GM12864 (cell line): Measurements from ENCODE around the gene ITIH3.

Source experiments
- DNase-seq: peaks from one replicate; pipeline ENCODE4 v3.0.0-alpha.2; 2011; ENCODE audit warnings: low read depth
- H3K4me3 ChIP-seq: 2 replicates; pipeline ENCODE4 v1.5.1; 2011; ENCODE audit warnings: mild to moderate bottlenecking, low read depth, low read length, control low read depth
- CTCF ChIP-seq: IDR thresholded peaks from 2 replicates; pipeline ENCODE4 v1.5.1; 2011; ENCODE audit warnings: low read depth, mild to moderate bottlenecking, moderate library complexity, low read length, control low read depth, inconsistent platforms; ENCODE audit errors: missing control alignments

Gene ITIH3

GRCh38 chr3:52805270-52806039 is 10.9 kb downstream of the ITIH3 start:
- TF ChIP-seq CTCF, result no peak
- no peak for DNase-seq
- no peak overlapping the region for H3K4me3 ChIP-seq

- TF ChIP-seq CTCF, result no peak
These were observed 14.6 kb downstream of the ITIH3 start for GRCh38 chr3:52809149-52809548.

GRCh38 chr3:52809662-52810377 is 15.2 kb downstream of the ITIH3 start:
- DNase-seq, result no peak
- TF ChIP-seq CTCF, result no peak
- H3K4me3 ChIP-seq, result no peak overlapping the region

More at GRCh38 chr3:52809149-52809548, 14.6 kb downstream of the ITIH3 start:
- DNase-seq, result no peak
- H3K4me3 ChIP-seq, result no peak overlapping the region

DNA sequence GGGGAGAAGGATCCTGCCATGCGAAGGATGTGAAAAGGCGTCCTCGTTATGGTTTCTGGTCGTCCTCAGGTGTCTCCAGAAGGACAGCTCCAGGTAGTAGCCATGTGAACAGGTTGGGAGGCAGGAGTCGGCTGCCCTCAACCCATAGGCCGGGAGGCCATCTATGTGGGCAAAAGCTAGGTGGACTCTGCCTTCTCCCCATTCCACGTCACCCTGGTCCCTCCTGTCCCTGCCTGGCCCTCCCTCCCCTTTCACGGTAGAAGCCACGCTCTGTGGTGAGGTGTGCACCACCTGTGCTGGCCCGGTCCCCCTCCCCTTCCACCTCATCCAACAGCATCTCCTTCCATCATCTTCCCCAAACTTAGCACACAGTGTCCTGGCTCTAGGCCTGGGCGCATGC is 16.3 kb downstream of the ITIH3 start:
- DNase-seq, result no peak
- H3K4me3 ChIP-seq, result no peak overlapping the region
- no peak for TF ChIP-seq CTCF

DNA sequence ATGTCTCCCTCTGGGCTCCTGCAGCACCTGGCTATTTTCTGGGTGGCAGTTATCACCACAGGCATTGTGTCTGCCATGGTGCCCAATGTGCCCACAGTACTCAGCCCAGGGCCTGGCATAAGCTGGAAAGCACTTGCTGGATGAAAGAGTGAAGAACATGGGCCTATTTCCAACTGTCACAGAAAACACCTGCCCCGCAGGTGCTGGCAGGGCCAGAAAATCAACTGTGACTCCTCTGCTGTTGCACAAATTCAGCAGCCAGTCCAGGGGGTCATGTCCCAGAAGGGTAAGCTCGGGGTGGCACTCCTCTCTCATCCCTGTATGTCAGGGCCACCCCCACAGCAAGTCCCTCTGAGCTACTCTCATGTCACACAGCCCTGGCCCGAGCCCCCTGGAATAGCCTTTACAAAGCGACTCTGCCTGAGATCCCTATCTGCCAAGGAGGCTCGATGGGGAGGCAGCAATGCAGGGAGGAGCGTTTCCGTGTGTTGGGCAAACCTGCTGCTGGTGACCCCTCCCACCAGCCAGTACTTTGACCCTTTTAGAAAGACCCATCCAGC is 16.9 kb downstream of the ITIH3 start:
- no peak for TF ChIP-seq CTCF
- DNase-seq, result no peak
- no peak overlapping the region for H3K4me3 ChIP-seq

DNA sequence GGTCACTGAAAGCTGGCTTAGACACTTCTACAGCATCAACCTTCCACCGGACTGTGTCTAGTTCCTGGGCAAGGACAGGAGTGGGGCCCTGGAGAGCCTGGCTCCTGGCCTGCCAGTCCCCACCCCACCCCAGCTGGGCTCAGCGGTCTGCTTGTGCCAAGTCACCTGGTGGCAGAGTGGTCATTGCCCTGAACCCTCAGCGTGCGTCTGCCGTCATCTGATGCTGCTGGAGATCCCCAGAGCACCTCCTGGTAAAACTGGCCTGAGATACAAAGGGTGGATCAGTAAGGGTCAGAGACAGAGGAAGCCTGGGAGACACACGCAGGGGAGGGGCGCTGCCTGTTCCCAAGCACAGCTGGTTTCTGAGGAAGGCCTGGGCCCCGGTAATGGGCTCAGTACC is 19.2 kb downstream of the ITIH3 start:
- DNase-seq, result no peak
- no peak overlapping the region for H3K4me3 ChIP-seq
- no peak for TF ChIP-seq CTCF
